GM12891 (cell line): Measurements from ENCODE around the gene NELL2.

Experiments used
- PAX5 ChIP-seq: IDR thresholded peaks from 2 replicates; pipeline ENCODE4 v1.6.1; 2011; ENCODE audit warnings: low read length, moderate library complexity, mild to moderate bottlenecking; ENCODE audit not compliant: insufficient read depth, severe bottlenecking
- POLR2A ChIP-seq: IDR thresholded peaks from 2 replicates; pipeline ENCODE4 v1.6.1; 2011; ENCODE audit warnings: low read depth, low read length, control low read depth

DNA sequence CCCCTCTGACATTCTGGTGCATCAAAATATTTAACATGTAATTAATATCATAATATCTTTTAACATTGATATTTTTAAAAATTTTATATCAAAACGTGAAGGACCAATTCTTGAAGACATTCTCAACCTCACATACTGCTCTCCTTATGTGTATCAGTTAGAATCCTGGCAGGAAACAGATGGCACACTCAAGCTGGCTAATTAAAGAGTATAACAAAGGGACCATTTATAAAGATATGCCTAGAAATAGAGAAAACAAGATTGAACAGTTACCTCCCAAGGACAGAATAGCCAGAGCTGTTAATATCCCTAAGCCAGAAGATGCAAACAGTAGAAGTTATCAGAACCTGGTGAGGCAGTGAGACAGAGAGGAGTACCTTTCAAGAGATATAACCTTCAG, 368.7 kb downstream of the NELL2 start:
- TF ChIP-seq PAX5 (no peak), POLR2A (no peak)
